ENCODE results near the gene CRY2. TPM values are rescaled to one million over a fixed set of nuclear protein-coding genes. Genes with fewer than 3 reads are reported as not detected.

Gene CRY2
- total RNA-seq, 1 donor from 2014 or later: 54.2 TPM

DNA sequence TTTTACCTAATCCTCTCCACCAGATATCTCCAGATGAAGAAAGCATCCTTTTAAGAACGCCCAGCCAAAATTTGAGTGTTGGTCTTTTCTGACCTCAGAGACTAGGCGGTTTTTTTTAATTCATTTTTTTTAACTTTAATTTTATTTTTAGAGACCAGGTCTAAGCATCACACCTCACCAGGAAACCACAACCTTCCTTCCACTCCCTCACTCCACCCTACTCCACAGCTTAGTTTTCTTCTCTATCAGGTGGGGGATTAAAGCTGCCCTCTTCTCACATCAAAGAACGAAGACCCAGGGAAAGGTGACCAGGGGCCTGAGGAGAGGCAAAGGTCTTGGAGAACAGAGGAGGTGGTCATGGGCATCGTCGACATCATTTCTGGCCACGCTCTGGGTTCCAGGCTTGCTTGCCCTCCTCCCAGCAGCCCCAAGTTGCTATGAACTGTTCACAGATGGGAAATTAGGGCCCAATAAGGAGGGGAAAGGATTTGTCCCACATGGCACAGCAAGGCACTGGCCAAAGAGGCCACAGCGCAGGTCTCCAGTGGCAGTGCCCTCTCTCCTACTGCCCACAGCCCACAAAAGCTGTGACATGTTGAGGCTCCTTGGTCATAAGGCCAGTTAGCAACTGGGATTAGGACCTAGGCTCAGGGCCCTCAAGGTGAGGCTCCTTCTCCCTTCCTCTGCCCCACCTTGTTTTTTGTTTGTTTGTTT is 71.8 kb downstream of the CRY2 start:
- H3K27me3 ChIP-seq: peaks cover 19% of the 10 kb centered on the region
- DNase-seq (peak; percentile 41), ATAC-seq (no peak)
- peak overlapping the region; percentile 60 for H3K4me3 ChIP-seq
- intact Hi-C loops (cut with DNase I): no loop called here
- TF ChIP-seq, protein P1, sequence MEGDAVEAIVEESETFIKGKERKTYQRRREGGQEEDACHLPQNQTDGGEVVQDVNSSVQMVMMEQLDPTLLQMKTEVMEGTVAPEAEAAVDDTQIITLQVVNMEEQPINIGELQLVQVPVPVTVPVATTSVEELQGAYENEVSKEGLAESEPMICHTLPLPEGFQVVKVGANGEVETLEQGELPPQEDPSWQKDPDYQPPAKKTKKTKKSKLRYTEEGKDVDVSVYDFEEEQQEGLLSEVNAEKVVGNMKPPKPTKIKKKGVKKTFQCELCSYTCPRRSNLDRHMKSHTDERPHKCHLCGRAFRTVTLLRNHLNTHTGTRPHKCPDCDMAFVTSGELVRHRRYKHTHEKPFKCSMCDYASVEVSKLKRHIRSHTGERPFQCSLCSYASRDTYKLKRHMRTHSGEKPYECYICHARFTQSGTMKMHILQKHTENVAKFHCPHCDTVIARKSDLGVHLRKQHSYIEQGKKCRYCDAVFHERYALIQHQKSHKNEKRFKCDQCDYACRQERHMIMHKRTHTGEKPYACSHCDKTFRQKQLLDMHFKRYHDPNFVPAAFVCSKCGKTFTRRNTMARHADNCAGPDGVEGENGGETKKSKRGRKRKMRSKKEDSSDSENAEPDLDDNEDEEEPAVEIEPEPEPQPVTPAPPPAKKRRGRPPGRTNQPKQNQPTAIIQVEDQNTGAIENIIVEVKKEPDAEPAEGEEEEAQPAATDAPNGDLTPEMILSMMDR (IDR thresholded peaks at IDR 0.05): no peak
- H3K36me3 ChIP-seq: peaks cover 20% of the 10 kb centered on the region
- peak overlapping the region; percentile 82 for H3K27ac ChIP-seq
- H3K9me3 ChIP-seq: no peaks in the 10 kb centered on the region
- peaks cover 20% of the 10 kb centered on the region for H3K4me1 ChIP-seq

DNA sequence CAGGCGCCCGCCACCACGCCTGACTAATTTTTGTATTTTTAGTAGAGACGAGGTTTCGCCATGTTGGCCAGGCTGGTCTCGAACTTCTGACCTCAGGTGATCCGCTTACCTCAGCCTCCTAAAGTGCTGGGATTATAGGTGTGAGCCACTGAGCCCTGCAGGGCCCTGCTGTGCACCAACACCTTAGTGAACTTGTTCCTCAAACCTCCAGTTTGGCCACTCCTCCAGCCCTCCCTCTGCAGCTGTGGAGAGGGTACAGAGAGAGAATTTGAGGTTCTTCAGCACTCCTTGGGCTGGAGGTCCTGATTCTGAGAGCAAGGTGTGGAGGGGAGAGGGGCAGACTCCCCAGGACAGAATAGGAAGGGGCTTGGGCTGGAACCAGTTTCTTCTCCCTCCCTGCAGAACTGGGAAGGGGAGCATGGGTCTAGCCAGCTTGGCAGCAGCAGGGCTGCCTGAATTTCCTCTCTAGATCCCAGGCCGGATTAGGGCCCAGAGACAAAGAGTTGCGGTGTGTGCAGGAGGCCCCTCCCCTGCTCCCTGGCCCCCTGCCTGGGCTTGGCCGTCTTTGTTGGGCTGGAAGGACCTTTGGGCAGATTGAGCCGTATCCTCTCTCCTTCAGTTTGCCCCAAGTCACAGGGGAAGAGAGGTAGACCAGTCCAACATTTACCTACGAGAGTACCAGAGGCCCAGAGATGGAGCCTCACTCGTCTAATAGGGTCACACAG is 72.7 kb downstream of the CRY2 start:
- Histone ChIP-seq H3K27ac (no peak overlapping the region), H3K36me3 (peaks cover 11% of the 10 kb centered on the region), H3K4me1 (peaks cover 20% of the 10 kb centered on the region), H3K9me3 (no peaks in the 10 kb centered on the region), H3K27me3 (peaks cover 19% of the 10 kb centered on the region), H3K4me3 (no peak overlapping the region)
- DNase-seq: peak; percentile 48
- ATAC-seq: no peak
- intact Hi-C loops (cut with DNase I): no loop called here
- TF ChIP-seq, protein P1 (IDR thresholded peaks at IDR 0.05): no peak

DNA sequence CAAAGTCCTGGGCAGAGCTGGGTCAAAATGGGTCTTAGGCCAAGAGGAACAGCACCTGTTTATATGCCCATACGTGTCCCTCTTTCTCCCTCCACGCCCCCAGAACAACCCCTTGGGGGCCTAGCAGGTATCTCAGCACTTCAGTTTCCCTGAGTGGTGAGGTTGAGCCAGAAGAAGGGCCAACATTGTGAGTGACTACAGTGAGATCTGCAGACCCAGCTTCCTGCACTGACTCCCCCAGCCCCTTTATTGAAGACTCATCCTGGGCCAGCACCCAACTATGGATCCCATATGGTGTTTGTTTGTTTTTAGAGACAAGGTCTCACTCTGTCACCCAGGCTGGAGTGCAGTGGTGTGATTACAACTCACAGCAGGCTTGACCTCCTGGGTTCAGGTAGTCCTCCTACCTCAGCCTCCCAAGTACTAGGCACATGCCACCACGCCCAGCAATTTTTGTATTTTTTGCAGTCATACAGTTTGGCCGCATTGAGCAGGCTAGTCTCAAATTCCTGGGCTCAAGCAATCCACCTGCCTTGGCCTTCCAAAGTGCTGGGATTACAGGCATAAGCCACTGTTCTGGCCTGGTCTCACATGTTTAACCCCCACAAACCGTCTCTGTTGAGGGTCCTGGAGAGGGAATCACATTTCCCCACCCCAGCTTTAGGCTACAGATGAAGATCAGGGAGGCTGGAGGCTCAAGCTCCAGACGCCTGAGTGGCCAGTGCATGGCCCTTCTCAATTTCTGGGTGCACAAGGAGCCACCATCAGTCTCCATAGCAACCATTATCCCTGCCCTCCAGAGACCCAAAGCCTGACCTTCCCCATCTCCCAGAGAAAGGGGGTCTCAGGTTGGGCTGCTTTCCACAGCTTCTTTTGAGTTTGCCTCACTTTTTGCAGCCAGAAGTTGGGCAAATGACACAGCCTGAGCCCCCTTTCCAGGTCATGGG is 73.5 kb downstream of the CRY2 start:
- peaks cover 3% of the 10 kb centered on the region for H3K36me3 ChIP-seq
- H3K4me3 ChIP-seq: no peak overlapping the region
- peaks cover 20% of the 10 kb centered on the region for H3K4me1 ChIP-seq
- peak overlapping the region; percentile 84 for H3K27ac ChIP-seq
- intact Hi-C loops (cut with DNase I): no loop called here
- ATAC-seq (no peak), DNase-seq (peak; percentile 27)
- peaks cover 19% of the 10 kb centered on the region for H3K27me3 ChIP-seq
- H3K9me3 ChIP-seq: no peaks in the 10 kb centered on the region
- TF ChIP-seq, protein P1 (IDR thresholded peaks at IDR 0.05): no peak

DNA sequence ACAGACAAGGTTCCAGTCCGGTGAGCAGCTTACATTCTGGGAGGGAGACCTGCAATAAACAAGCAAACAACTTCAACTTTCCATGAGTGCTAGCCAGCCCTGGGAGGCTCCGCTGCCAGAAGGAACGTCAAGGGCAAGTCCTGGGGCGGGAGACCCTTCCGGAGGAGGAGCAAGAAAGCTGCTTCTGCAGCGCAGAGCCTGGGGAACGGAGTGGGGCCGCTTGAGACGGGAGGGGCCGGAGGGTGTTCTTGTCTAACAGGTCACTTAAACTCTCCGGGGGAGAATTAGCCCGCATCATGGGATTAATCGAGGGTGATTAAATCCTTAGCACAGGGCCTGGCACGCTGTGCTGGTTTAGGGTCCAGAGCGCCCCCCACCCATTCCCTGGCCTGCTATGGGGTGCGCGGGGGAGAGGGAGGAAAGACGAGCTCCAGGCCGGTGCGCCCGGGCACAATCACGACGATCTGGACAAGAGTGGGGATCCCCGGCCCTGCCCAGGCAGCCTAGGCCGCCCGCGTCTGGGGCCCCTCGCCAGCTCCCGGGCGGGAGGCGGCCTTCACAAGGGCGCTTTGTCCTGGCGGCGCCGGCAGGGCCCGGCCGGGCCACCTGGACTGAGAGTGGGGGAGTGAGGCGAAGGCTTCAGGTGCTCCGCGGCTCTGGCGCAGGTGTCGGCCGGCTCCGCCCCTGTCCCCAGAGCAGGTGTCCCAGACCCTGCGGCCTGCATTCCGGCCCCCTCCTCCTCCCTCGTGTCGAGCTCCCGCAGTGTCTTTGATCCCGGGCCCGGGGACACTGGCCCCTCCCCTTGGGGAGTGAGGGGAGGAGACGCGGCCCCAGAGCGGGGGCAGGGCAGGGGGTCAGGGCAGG is 74.5 kb downstream of the CRY2 start:
- Histone ChIP-seq H3K36me3 (no peaks in the 10 kb centered on the region), H3K4me3 (peak overlapping the region; percentile 47), H3K27me3 (peaks cover 19% of the 10 kb centered on the region), H3K4me1 (peaks cover 15% of the 10 kb centered on the region), H3K9me3 (no peaks in the 10 kb centered on the region), H3K27ac (peak overlapping the region; percentile 84)
- intact Hi-C loops (cut with DNase I): no loop called here
- ATAC-seq (peak; percentile 66), DNase-seq (peak; percentile 91)
- TF ChIP-seq, protein P1 (IDR thresholded peaks at IDR 0.05): no peak

All from upper lobe of right lung (tissue), 1 donor.